B cell (primary cell): ENCODE results near the gene COBL. TPM values are rescaled to one million over a fixed set of nuclear protein-coding genes. Genes with fewer than 3 reads are reported as not detected.

Experiments
- ATAC-seq: fragments of 200-7000 bp; cut with Tn5 transposase; one replicate; pipeline ENCODE4 v1.10.0; 2021; ENCODE audit warnings: low read depth, mild to moderate bottlenecking, moderate number of reproducible peaks, moderate library complexity
- CTCF ChIA-PET: fragments of 350-600 bp; sonication (Branson Sonifier 250); formaldehyde crosslinking; loops from one replicate; lab custom pipeline; 2021; ENCODE audit warnings: antibody characterized with exemption, inconsistent platforms; lab: Charles Lee
- POLR2A ChIA-PET: fragments of 350-600 bp; sonication (Branson Sonifier 250); formaldehyde crosslinking; loops from one replicate; lab custom pipeline; 2021; ENCODE audit warnings: antibody characterized with exemption; lab: Charles Lee
- DNase-seq: peaks from one replicate; pipeline ENCODE4 v3.0.0; 2013
- H2AFZ ChIP-seq: 2 replicates; pipeline ENCODE4 v1.6.1; 2012; ENCODE audit warnings: mild to moderate bottlenecking, low read depth, low read length; ENCODE audit not compliant: insufficient read depth, poor library complexity, severe bottlenecking
- H3K27ac ChIP-seq, 2 donors: 1 replicate in 1 of 2; 2 replicates in 1 of 2; pipeline ENCODE4 v1.5.1; 2012 to 2013; ENCODE audit warnings: low read length in 2 of 2, mild to moderate bottlenecking in 2 of 2, moderate library complexity in 1 of 2
- H3K27me3 ChIP-seq, 4 experiments: fragments of 200-600 bp in 1 of 4; sonication (generic) in 1 of 4; replicated peaks in 1 of 4; 1 replicate in 2 of 4; 2 replicates in 2 of 4; pipeline versions ENCODE4 v1.6.1 to v1.7.0; 2013 to 2016; ENCODE audit warnings: low read length in 3 of 4, mild to moderate bottlenecking in 2 of 4, mixed read lengths in 1 of 4, moderate library complexity in 1 of 4; ENCODE audit not compliant: insufficient read depth in 4 of 4, control insufficient read depth in 3 of 4; ENCODE audit errors: control extremely low read depth in 1 of 4
- H3K36me3 ChIP-seq, 2 experiments: replicated peaks in 1 of 2; 1 replicate in 1 of 2; 2 replicates in 1 of 2; pipeline versions ENCODE4 v1.6.1 to v1.7.1; 2013; ENCODE audit warnings: low read length in 1 of 2; ENCODE audit not compliant: insufficient read depth in 2 of 2, control insufficient read depth in 1 of 2; ENCODE audit errors: control extremely low read depth in 1 of 2, extremely low read depth in 1 of 2
- H3K4me1 ChIP-seq, 2 donors: fragments of 200-600 bp in 1 of 2; sonication (generic) in 1 of 2; 1 replicate in 1 of 2; 2 replicates in 1 of 2; pipeline versions ENCODE4 v1.5.1 to v1.6.1; 2013 to 2017; ENCODE audit warnings: low read length in 2 of 2; ENCODE audit not compliant: control insufficient read depth in 2 of 2, insufficient read depth in 2 of 2
- H3K4me2 ChIP-seq: replicated peaks from 2 replicates; pipeline ENCODE3; 2012; ENCODE audit warnings: mild to moderate bottlenecking, low read depth, low read length; ENCODE audit not compliant: poor library complexity, severe bottlenecking
- H3K4me3 ChIP-seq, 5 experiments: fragments of 200-600 bp in 1 of 5; sonication (generic) in 1 of 5; 1 replicate in 3 of 5; 2 replicates in 2 of 5; pipeline versions ENCODE4 v1.5.1 to v1.7.0; 2011 to 2016; ENCODE audit warnings: low read length in 4 of 5, mild to moderate bottlenecking in 4 of 5, low read depth in 2 of 5, control low read depth in 1 of 5, moderate library complexity in 1 of 5; ENCODE audit not compliant: insufficient read depth in 1 of 5; ENCODE audit errors: control extremely low read depth in 1 of 5, extremely low read depth in 1 of 5
- H3K79me2 ChIP-seq: fragments of 200-600 bp; sonication (generic); one replicate; pipeline ENCODE4 v1.6.0; 2016; ENCODE audit warnings: low read length; ENCODE audit not compliant: control insufficient read depth, insufficient read depth
- H3K9ac ChIP-seq: fragments of 200-600 bp; sonication (generic); 2 replicates; pipeline ENCODE4 v1.6.1; 2017; ENCODE audit warnings: mild to moderate bottlenecking, low read length, moderate library complexity
- H3K9me3 ChIP-seq, 3 donors: one replicate each; pipeline versions ENCODE4 v1.6.1 to v1.7.1; 2013; ENCODE audit warnings: low read length in 2 of 3; ENCODE audit not compliant: control insufficient read depth in 2 of 3, insufficient read depth in 1 of 3; ENCODE audit errors: control extremely low read depth in 1 of 3
- H4K20me1 ChIP-seq: 2 replicates; pipeline ENCODE4 v1.6.0; 2012; ENCODE audit warnings: mild to moderate bottlenecking, low read length; ENCODE audit not compliant: insufficient read depth, control insufficient read depth, poor library complexity, severe bottlenecking
- H3K27ac Mint-ChIP-seq: one replicate; pipeline ENCODE4 v1.8.0; 2021; ENCODE audit warnings: mixed read lengths
- H3K27me3 Mint-ChIP-seq: one replicate; pipeline ENCODE4 v1.8.0; 2021; ENCODE audit warnings: mixed read lengths
- H3K4me1 Mint-ChIP-seq: one replicate; pipeline ENCODE4 v1.8.0; 2021; ENCODE audit warnings: mixed read lengths
- H3K4me3 Mint-ChIP-seq: one replicate; pipeline ENCODE4 v1.8.0; 2021; ENCODE audit warnings: mixed read lengths
- H3K9me3 Mint-ChIP-seq: one replicate; pipeline ENCODE4 v1.8.0; 2022; ENCODE audit warnings: mixed read lengths; ENCODE audit not compliant: insufficient read depth
- CTCF ChIP-seq: fragments of 200-600 bp; IDR thresholded peaks from one replicate; pipeline ENCODE4 v1.8.0; 2022; ENCODE audit warnings: antibody characterized with exemption, mild to moderate bottlenecking
- EZH2 ChIP-seq: IDR thresholded peaks from 2 replicates; pipeline ENCODE4 v1.6.1; 2012; ENCODE audit warnings: borderline replicate concordance, low read depth, mild to moderate bottlenecking, moderate library complexity, low read length; ENCODE audit not compliant: insufficient read depth, poor library complexity, severe bottlenecking
- WGBS: methylation state at CpG from one replicate; pipeline ENCODE4 v1.1.5; 2013; ENCODE audit warnings: missing lambda C conversion rate; ENCODE audit not compliant: insufficient coverage; 5-methylcytosine and 5-hydroxymethylcytosine counted together
- intact Hi-C: fragments of 100-400 bp; cut with micrococcal nuclease; formaldehyde crosslinking; loops from one replicate; pipeline ENCODE4 v1.10.0; 2022
- polyA plus RNA-seq: library from polyadenylated mRNA; depleted of rRNA; stranded (reverse); fragments of >200 nt; gene quantifications from 2 replicates; pipeline ENCODE4 v1.2.3, GENCODE V29; 2012
- total RNA-seq, 2 donors: library from RNA; stranded (reverse); fragments of 120-200 nt in 1 of 2; gene quantifications; 1 replicate in 1 of 2; 2 replicates in 1 of 2; pipeline versions ENCODE4 v1.2.3 to v1.2.4, GENCODE V29; 2013 to 2022

The COBL gene
- total and polyA plus RNA-seq, 2 donors (not counting 1 experiment from before 2014, with no cell fraction given): not detected

DNA sequence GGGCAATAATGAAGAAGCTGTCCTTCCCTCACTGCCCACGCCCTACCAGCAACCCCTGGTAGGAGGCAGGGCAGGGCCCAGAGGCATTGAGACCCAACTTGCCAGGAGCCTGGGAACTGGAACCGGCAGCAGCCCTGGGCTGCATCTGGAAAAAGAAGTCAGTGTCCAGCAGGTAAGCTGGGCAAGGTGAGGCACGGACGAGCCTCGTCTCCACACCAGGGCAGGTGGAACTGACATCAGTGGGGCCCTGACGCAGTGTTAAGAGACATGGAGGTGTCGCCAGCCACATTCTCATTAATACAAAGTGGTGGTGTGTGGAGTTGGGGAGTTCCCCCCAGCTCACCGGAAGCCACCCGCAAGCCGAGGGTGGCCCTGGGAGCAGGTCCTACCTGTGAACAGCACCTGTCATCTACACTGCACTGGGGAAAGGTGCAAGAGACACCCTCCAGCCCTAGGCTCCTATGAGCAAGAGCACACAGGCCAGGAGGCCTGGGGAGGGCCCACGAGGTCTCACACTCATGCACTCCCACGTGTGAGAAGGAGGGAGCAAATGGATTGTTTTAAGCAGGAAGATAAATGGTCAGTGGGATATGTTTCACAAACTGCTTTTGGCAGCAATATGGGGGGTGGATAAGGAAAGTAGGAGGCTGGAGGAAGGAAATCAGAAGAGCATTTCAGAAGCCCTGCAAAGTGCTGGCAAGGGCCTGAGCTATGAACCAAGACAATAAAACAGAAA is 53.6 kb downstream of the COBL start:
- Histone ChIP-seq H3K4me2 (no peak overlapping the region), H3K27ac (no peak overlapping the region), H3K4me3 (no peak overlapping the region), H3K4me1 (no peaks in the 10 kb centered on the region), H2AFZ (no peak overlapping the region), H3K79me2 (no peaks in the 10 kb centered on the region), H3K9me3 (no peaks in the 10 kb centered on the region), H3K36me3 (no peaks in the 10 kb centered on the region), H3K27me3 (no peaks in the 10 kb centered on the region), H4K20me1 (no peaks in the 10 kb centered on the region), H3K9ac (no peak overlapping the region)
- no peak overlapping the region for H3K4me3 Mint-ChIP-seq
- WGBS: 83% methylated on average over 6 of the region's 12 CpGs
- DNase-seq (no peak), ATAC-seq (no peak)
- intact Hi-C loops: no loop called here
- H3K9me3 Mint-ChIP-seq: no peaks in the 10 kb centered on the region
- no peak overlapping the region for H3K27ac Mint-ChIP-seq
- peaks cover 6% of the 10 kb centered on the region for H3K27me3 Mint-ChIP-seq
- ChIA-PET CTCF (no interaction called here), POLR2A (no interaction called here)
- TF ChIP-seq CTCF: no peak
- TF ChIP-seq EZH2: no peak
- H3K4me1 Mint-ChIP-seq: no peaks in the 10 kb centered on the region

- Histone ChIP-seq H4K20me1 (no peaks in the 10 kb centered on the region), H3K79me2 (no peaks in the 10 kb centered on the region), H3K27ac (no peak overlapping the region), H3K4me1 (no peaks in the 10 kb centered on the region), H3K27me3 (no peaks in the 10 kb centered on the region), H3K9ac (no peak overlapping the region), H3K4me3 (no peak overlapping the region), H3K9me3 (no peaks in the 10 kb centered on the region), H3K36me3 (no peaks in the 10 kb centered on the region), H3K4me2 (no peak overlapping the region), H2AFZ (no peak overlapping the region)
- H3K4me1 Mint-ChIP-seq: no peaks in the 10 kb centered on the region
- intact Hi-C loops: no loop called here
- ChIA-PET POLR2A (no interaction called here), CTCF (no interaction called here)
- TF ChIP-seq EZH2 (no peak), CTCF (no peak)
- H3K27ac Mint-ChIP-seq: no peak overlapping the region
- DNase-seq (no peak), ATAC-seq (no peak)
- H3K9me3 Mint-ChIP-seq: no peaks in the 10 kb centered on the region
- no peak overlapping the region for H3K4me3 Mint-ChIP-seq
- H3K27me3 Mint-ChIP-seq: peaks cover 8% of the 10 kb centered on the region
- WGBS: 70% methylated on average over 20 of the region's 20 CpGs
Measured at GRCh38 chr7:51261950-51262795, 54.4 kb downstream of the COBL start.
